Eye (tissue), 1 donor: ENCODE data around the gene RASL10B.
"Not testable (repeated sequence)": the region's sequence is repeated elsewhere in the genome, so short reads cannot be mapped to it uniquely, and the experiment has no call there.

Experiments used
- DNase-seq: peaks from one replicate; pipeline ENCODE4 v3.0.0-alpha.2; 2015

RASL10B gene

GRCh38 chr17:35743626-35744328 is 12.3 kb downstream of the RASL10B start:
- DNase-seq: peak; percentile 61

- no peak for DNase-seq
These were observed 13.4 kb downstream of the RASL10B start for GRCh38 chr17:35744830-35745229.

- DNase-seq: no peak
These were observed 13.8 kb downstream of the RASL10B start for GRCh38 chr17:35745246-35745645.

GRCh38 chr17:35745749-35746320 is 14.4 kb downstream of the RASL10B start:
- DNase-seq: no peak

- peak; percentile 91 for DNase-seq
These were observed 16.1 kb downstream of the RASL10B start for GRCh38 chr17:35747540-35748017.

GRCh38 chr17:35748341-35748841 is 17.0 kb downstream of the RASL10B start:
- no peak for DNase-seq

- no peak for DNase-seq
These were observed 17.5 kb downstream of the RASL10B start for GRCh38 chr17:35748979-35749378.

- DNase-seq: peak; percentile 47
These were observed 18.3 kb downstream of the RASL10B start for GRCh38 chr17:35749560-35750412.

GRCh38 chr17:35750526-35751395 is 19.3 kb downstream of the RASL10B start:
- no peak for DNase-seq

- not testable (repeated sequence) for DNase-seq
These were observed 20.1 kb downstream of the RASL10B start for GRCh38 chr17:35751541-35751940.

GRCh38 chr17:35752471-35752870 is 21.0 kb downstream of the RASL10B start:
- DNase-seq: no peak

GRCh38 chr17:35752945-35753764 is 21.7 kb downstream of the RASL10B start, which contains the start of gene GAS2L2:
Gene GAS2L2, minus strand, starts transcription at chr17:35753239. Its CDS starts 389 bp downstream, at chr17:35752850.
- DNase-seq: no peak

- no peak for DNase-seq
These were observed 25.8 kb downstream of the RASL10B start for GRCh38 chr17:35757243-35757642.

GRCh38 chr17:35760587-35760986 is 29.1 kb downstream of the RASL10B start, which contains the start of gene C17orf50:
Gene C17orf50, plus strand, starts transcription at chr17:35760887. Its CDS starts 55 bp downstream, at chr17:35760942.
- no peak for DNase-seq

- no peak for DNase-seq
These were observed 30.2 kb downstream of the RASL10B start for GRCh38 chr17:35761601-35762000.

GRCh38 chr17:35763767-35764122 is 32.3 kb downstream of the RASL10B start:
- no peak for DNase-seq

- DNase-seq: peak; percentile 96
These were observed 32.9 kb downstream of the RASL10B start for GRCh38 chr17:35764123-35764991.

GRCh38 chr17:35765086-35765710 is 33.8 kb downstream of the RASL10B start:
- peak; percentile 41 for DNase-seq

- DNase-seq: peak; percentile 54
These were observed 34.5 kb downstream of the RASL10B start for GRCh38 chr17:35765756-35766488.
